Fibroblast of villous mesenchyme (primary cell): ENCODE measurements around the gene ATAD3C. TPM values are rescaled to one million over a fixed set of nuclear protein-coding genes. Genes with fewer than 3 reads are reported as not detected.
"Not testable (repeated sequence)": the region's sequence is repeated elsewhere in the genome, so short reads cannot be mapped to it uniquely, and the experiment has no call there.

Experiments used
- DNase-seq: peaks from one replicate; pipeline ENCODE4 v3.0.0-alpha.2; 2010; ENCODE audit warnings: low read depth
- H3K4me3 ChIP-seq: 2 replicates; pipeline ENCODE4 v1.5.1; 2011; ENCODE audit warnings: low read depth, mild to moderate bottlenecking, low read length
- total RNA-seq: library from RNA; depleted of rRNA; stranded (reverse); fragments of >200 nt; gene quantifications from 2 replicates; pipeline ENCODE4 v1.2.3, GENCODE V29; 2012
- TF ChIP-seq, protein P1 (sequence below): IDR thresholded peaks from 2 replicates; pipeline ENCODE4 v1.5.1; 2012; ENCODE audit warnings: low read depth, mild to moderate bottlenecking, low read length; ENCODE audit not compliant: insufficient read depth

Gene ATAD3C
- total RNA-seq, 1 donor, result under 0.01 TPM

DNA sequence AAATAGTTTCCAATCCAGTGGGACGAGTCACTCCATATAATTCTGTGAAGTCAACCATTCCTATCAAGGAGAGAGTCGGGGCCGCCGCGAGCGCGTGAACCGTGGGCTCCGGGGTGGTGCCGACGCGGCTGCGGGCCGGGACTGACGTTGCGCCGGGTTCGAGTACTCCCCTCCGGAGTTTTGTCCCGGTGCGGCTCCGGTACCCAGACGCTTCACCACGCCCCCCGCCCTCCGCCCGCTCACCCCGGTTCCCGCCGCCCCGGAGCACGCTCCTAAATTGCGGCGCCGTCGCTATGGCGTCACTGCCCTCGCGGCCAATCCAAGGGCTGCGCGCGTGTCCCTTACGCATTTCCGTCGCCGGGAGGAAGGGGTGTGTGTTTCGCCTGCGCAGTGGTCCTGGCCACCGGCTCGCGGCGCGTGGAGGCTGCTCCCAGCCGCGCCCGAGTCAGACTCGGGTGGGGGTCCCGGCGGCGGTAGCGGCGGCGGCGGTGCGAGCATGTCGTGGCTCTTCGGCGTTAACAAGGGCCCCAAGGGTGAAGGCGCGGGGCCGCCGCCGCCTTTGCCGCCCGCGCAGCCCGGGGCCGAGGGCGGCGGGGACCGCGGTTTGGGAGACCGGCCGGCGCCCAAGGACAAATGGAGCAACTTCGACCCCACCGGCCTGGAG is 22.0 kb downstream of the ATAD3C start, which contains the start of gene ATAD3B:
Gene ATAD3B (plus strand): TSS at position 377 of the 664 bp plus-strand sequence. CDS start 120 bp downstream, at position 497.
- TF ChIP-seq, protein P1, sequence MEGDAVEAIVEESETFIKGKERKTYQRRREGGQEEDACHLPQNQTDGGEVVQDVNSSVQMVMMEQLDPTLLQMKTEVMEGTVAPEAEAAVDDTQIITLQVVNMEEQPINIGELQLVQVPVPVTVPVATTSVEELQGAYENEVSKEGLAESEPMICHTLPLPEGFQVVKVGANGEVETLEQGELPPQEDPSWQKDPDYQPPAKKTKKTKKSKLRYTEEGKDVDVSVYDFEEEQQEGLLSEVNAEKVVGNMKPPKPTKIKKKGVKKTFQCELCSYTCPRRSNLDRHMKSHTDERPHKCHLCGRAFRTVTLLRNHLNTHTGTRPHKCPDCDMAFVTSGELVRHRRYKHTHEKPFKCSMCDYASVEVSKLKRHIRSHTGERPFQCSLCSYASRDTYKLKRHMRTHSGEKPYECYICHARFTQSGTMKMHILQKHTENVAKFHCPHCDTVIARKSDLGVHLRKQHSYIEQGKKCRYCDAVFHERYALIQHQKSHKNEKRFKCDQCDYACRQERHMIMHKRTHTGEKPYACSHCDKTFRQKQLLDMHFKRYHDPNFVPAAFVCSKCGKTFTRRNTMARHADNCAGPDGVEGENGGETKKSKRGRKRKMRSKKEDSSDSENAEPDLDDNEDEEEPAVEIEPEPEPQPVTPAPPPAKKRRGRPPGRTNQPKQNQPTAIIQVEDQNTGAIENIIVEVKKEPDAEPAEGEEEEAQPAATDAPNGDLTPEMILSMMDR, result no peak
- H3K4me3 ChIP-seq, result peak within 1 kb of the TSS; percentile 84
- DNase-seq, result peak; percentile 92

DNA sequence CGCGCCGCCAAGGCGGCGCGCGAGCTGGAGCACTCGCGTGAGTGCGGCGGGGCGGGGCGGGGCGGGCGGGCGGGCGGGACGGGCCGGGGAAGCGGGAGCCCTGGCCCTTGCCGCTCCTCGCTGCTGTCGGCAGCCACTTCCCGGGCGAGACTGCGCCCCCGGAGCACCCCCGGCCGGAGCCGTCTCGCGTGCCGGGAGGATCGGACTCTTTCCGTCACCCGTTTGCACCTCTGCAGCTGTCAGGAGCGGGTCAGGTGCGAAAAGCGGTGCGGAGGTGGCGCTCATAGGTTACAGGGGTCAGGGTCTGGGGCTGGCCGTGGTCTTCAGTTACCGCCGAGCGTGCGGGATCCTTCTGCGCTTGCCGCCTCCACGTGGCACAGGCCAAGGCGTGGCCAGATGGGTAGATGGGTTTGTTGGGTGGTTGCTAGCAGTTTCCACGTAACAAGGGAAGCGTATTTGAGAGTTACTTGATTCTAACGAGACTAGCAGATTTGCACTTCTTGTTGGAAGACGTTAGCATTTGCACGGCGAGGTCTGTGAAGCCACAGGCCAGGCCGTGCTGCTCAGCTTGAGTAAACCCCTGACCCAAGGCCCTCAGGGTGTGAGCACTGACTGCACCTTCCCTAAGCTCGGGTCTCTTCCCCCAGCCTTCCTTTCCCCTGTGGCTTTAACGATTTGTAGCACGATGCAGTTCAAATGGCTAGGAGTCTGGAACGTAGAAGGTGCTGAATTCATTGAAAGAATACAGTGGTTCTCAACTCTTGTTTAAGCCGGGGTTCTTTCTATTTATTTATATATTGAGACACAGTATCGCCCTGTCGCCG is 22.8 kb downstream of the ATAD3C start:
- DNase-seq, result not testable (repeated sequence)
- H3K4me3 ChIP-seq, result peak overlapping the region; percentile 84

DNA sequence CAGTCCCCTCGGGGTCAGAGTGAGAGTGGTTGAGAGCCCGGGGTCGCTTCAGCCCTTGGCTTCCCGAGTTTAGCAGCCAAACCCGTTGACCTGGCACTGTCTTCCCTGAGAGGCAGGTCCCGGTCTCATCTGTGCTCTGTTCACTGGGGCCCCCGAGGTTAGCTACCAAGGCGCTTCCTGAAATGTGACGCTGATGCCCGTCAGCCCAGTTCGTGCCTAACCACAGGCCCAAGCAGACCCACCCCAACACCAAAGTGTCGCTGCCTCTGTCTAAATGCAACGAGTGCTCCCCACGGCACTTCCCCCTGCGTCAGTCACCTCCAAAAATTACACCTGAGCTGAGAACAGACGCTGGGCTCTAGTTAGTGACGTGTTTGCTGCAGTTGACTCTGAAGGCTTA is 26.5 kb downstream of the ATAD3C start:
- DNase-seq, H3K4me3 ChIP-seq: not testable (repeated sequence)

DNA sequence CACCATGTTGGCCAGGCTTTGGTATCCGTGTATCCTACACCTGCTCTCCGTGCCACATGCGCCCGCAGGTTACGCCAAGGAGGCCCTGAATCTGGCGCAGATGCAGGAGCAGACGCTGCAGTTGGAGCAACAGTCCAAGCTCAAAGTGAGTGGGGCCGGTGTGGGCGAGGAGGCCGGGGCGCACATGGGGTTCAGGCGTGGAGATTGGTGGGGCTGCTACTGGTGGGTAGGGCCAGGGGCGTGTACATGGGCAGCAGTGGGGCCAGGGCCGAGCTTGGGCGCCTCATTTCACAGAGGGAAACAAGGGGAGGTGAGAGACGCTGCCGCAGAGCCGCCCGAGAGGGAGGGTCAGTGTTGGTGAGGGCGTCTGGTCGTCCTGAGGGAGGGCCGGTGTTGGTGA is 27.7 kb downstream of the ATAD3C start:
- no peak overlapping the region for H3K4me3 ChIP-seq
- no peak for DNase-seq
- TF ChIP-seq, protein P1, result no peak

DNA sequence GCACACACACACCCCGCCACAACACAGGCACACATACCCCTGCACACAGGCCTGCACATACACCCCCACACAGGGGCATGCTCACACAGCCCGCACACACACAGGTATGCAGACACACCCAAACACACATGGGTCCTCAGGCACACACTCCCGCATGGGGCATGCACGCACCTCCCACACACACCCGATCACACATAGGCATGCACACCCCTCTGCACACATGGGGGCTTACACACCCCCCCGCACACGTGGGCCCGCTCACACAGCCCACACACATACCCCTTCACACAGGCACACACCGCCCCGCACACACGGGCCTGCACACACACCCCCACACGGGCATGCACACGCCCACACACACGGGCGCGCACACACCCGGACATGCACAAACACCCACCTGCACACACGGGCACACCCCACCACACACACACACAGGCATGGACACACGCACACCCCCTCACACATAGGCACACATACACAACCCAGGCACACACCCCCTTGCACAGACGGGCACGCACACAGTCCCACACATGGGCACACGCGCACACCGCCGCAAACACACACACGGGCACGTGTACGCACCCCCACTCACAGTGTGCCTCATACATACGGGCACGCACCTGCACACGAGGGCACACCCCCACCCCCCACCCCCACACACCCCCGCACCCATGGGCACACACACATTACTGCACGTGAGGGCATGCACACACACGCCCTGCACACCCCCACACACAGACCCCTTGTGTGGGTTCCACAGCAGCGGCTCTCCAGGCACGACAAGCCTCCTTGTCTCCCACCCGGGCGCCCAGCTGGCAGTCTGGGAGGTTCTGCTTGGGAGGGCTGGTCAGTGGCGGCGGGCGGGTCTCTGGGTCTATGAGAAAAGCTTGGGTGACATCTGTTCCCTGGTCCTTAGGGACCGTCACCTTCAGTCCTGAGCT is 30.3 kb downstream of the ATAD3C start:
- TF ChIP-seq, protein P1, result no peak
- no peak for DNase-seq
- no peak overlapping the region for H3K4me3 ChIP-seq

DNA sequence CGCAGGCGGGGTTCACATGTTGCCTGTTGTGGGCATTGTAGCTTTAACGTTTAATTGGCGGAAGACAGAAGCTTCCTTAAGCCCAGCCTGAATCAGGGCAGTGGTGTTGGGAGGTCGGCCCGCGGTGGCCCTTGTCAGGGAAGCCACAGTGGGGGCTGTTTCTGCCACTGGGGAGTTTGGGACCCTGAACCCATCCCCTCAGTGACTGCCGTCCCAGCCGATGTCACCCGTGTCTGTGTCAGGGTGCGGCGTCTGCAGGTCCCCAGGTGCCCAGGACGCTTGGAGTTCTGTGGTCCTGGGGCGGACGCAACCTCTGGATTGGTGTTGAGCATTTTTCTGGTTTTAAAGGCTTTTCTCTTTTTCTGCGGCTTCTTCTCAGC is 31.0 kb downstream of the ATAD3C start:
- DNase-seq, H3K4me3 ChIP-seq: not testable (repeated sequence)

DNA sequence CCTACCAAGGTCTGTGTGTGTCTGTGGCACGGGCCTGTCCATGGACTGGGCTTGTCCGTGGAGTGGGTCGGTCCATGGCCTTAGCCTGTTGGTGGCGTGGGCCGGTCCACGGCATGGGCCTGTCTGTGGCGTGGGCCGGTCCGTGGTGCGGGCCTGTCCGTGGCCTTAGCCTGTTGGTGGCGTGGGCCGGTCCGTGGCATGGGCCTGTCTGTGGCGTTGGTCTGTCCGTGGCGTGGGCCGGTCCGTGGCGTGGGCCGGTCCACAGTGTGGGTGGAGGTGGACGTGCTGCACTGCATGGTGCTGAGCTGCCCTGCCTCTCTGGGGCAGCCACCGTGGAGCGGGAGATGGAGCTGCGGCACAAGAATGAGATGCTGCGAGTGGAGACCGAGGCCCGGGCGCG is 32.3 kb downstream of the ATAD3C start:
- H3K4me3 ChIP-seq, DNase-seq: not testable (repeated sequence)

DNA sequence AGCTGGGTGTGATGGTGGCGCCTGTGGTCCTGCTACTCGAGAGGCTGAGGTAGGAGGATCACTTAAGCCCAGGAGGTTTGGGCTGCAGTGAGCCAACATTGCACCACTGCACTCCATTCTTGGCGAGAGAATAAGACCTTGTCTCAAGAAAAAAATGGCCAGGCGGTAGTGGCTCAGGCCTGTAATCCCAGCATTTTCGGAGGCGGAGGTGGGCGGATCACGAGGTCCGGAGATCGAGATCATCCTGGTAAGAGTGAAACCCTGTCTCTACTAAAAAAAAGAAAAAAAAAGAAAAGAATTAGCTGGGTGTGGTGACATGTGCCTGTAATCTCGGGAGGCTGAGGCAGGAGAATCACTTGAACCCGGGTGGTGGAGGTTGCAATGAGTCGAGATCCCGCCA is 33.4 kb downstream of the ATAD3C start:
- no peak overlapping the region for H3K4me3 ChIP-seq
- TF ChIP-seq, protein P1, result no peak
- no peak for DNase-seq
